COLO668 (cell line): ENCODE results near the gene AP1AR.
"Not testable (repeated sequence)": the region's sequence is repeated elsewhere in the genome, so short reads cannot be mapped to it uniquely, and the experiment has no call there.

ENCODE experiments used
- DNase-seq: peaks from one replicate; lab custom pipeline; 2025; ENCODE audit not compliant: unreplicated experiment; lab: John Stamatoyannopoulos, UW

AP1AR gene

GRCh38 chr4:112277705-112278448 is 46.3 kb downstream of the AP1AR start:
- DNase-seq = no peak

DNA sequence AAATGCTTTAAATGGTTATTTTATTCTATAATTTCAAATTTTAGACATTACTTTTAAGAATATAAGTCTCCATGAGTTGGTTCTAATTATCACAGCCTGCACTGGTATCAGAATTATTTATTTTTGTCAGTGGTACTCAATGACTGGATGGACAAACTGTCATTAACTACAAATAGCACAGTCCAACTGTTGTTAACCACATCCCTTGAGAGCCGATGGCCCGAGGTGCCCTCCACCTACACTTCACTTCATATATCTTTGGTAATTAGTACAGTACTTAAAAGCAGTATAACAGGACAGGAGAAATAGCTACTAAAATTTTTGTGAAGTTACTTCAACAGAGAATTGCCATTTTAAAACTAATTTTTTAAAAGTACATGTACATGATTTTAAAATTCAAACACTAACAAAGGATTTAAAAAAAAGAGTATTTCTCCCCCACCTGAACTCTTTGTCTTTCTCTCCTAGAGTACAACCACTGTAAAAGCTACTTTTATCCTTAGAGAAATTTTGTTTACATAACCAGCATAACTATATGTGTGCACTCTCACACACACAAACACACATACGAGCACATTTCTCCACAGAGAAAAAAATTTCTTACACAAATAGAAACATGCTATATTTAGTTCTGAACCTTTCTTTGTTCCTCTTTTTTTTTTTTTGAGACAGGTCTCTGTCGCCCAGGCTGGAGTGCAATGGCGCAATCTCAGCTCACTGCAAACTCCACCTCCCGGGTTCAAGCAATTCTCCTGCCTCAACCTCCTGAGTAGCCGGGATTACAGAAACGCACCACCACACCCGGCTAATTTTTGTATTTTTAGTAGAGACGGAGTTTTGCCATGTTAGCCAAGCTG is 47.7 kb downstream of the AP1AR start:
- DNase-seq = no peak

DNA sequence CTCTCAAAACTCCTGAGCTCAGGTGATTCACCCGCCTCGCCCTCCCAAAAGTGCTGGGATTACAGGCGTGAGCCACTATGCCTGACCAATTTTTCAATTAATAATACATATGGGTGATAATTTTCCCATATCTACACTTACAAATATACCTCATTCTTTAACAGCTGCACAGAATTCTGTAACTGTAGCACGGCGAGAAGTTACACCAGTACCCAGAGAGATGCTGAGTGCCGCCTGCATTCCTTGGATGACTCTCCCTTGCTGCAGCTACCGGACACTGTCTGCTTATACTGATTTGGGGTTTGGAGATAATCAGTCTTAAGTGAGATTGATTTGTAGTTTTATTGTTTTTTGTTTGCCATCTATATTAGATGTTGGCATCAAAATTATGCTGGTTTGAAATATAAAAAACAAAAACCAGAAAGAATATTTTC is 48.3 kb downstream of the AP1AR start:
- no peak for DNase-seq

DNA sequence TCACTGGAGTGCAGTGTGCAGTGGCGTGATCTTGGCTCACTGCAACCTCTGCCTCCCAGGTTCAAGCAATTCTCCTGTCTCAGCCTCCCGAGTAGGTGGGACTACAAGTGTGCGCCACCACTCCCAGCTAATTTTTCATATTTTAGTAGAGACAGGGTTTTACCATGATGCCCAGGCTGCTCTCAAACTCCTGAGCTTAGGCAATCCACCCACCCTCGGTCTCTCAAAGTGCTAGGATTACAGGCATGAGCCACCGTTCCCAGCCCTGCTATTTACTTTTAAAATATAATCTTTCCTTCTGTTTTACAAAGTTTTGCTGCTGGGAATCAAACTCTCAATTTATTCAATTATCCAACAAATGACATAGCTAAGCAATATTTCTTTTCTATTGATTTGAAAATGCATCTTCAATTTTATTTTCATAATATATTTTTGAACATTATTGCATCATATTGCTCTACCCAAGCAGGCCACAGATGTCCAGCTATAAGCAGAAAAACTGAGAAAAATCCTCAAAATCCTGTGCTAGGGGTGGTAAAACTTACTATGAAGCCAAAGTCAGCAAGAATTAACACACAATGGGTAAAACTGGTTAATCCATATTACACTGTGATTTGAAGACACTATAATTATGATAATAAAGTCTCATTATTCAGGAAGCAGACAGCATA is 48.9 kb downstream of the AP1AR start:
- no peak for DNase-seq

DNA sequence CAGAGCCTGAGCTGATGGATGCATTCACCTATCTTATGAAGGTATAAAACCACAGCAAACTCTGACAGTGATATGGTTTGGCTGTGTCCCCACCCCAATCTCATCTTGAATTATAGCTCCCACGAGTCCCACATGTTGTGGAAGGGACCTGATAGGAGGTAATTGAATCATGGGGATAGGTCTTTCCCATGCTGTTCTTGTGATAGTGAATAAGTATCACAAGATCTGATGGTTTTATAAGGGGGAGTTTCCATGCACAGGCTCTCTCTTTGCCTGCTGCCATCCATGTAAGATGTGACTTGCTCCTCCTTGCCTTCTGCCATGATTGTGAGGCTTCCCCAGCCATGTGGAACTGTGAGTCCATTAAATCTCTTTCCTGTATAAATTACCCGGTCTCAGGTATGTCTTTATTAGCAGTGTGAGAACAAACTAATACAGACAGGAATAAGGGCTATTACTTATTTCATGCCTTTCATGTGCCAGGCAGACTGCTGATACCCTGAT is 50.4 kb downstream of the AP1AR start:
- DNase-seq = not testable (repeated sequence)

- DNase-seq = no peak
Measured at GRCh38 chr4:112282860-112283667, 51.5 kb downstream of the AP1AR start.

- DNase-seq = peak; percentile 21
Measured at GRCh38 chr4:112284166-112284565, 52.6 kb downstream of the AP1AR start.

GRCh38 chr4:112284662-112285411 is 53.2 kb downstream of the AP1AR start:
- peak; percentile 31 for DNase-seq

DNA sequence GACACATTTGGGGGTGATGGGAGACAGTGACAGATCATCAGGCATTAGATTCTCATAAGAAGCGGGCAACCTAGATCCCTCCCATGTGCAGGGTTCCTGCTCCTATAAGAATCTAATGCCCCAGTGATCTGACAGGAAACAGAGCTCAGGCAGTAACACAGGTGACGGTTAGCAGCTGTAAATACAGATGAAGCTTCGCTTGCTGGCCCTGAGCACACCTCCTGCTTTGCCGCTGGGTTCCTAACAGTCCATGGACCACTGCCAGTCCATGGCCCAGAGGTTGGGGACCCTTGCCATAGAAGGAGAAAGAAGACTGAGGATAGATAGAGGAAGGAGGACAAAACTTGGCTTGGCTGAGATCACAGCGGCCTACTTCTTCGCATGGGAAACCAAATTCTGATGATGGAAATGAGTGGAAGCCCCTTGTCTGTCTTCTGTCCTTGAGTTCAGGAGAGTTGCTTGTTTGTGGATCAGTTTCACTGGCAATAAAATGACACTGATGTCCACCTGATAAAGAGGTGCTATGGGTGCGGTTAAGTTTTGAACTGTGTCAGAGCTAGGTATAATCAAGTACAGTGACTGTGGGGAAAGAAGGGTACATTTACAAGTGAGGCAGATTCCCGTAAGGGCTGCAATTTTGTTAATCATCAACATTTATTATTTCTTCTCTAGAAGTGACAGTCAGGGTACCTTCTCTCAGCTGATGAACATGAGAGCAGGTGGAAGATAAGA is 55.8 kb downstream of the AP1AR start:
- no peak for DNase-seq

- no peak for DNase-seq
Measured at GRCh38 chr4:112288455-112288854, 56.9 kb downstream of the AP1AR start.

- no peak for DNase-seq
Measured at GRCh38 chr4:112289407-112290253, 58.0 kb downstream of the AP1AR start.

DNA sequence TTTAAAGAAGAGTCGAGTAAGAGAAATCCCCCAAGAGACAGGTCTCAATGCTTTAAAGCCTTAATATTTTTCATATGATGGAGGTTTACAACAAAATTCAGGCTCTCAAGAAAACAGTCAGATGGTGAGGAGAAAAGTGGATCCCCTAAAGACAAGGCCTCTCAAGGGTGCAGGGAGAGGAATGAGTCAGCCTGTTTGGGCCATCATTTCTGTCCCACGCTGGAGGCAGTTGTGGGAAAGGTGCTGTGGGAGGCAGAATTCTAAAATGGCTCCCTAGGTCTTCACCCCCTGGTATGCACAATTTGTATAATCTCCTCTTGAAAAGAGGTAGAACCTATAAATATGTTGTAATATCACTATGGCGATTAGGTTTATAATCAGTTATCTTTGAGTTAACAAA is 58.8 kb downstream of the AP1AR start:
- no peak for DNase-seq

DNA sequence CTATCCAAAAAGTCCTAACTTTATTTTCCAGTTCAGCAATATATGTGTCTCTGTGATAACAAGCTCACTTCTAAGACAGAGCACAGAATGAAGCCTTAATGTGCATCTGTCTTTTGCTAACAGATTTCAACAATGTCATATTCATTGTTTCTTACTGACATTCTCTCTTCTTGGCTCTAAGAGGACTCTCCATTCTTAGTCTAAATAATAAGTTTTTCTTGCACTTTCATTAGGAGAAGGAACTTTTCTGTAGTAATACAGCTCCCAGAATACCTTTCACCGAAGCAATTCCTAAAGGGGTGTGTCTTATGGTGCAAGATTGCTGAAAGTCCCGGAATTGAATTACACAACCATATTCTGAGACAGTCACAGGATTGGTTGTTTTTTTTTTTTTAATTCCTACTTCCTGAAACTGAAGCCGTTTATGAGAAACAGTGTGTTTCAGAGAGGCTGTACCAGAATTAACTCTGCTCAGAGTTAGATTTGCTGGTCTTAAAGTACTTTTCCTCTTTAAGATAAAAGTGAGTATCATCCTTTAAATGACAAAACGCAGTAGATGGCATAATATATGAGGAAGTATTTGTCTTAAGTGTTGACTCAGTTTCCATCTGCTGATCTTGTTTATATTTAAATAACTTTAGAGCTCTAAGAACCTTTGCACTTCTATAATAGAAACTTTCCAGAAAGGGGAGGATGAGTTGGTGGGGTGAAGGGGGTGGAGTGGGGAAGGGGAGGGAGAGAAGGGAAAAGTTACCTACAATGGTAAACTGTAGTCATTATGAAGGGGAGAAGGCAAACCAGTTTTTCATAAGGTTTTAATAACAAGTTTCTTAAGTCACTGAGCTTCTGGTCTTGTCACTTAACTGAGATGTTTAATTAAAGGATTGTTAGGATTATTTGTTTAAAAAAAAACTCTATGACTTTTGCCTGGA is 65.6 kb downstream of the AP1AR start, which contains the start of gene ALPK1:
ALPK1 (plus strand) TSS at position 421 of the 932 bp plus-strand sequence.
- no peak for DNase-seq

DNA sequence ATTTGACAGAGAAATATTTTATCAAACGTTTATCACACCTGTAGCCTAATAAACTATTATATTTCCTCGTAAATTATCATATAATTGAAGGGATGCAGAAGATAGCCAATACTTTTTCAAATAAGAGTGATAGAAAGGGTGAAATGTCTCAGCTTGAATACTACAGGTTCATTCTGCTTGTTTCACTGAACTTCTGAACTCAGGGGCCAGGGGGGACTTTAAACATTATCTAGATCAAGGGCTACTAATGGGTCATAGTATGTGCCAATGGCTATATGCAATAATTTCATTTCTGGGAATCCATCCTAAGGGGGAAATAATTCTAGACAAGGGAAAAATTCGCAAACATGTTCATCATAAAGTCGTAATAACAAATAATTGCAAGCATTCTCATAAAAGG is 68.1 kb downstream of the AP1AR start:
- no peak for DNase-seq

- DNase-seq = no peak
Measured at GRCh38 chr4:112302320-112303274, 71.0 kb downstream of the AP1AR start.

- DNase-seq = not testable (repeated sequence)
Measured at GRCh38 chr4:112305477-112305876, 73.9 kb downstream of the AP1AR start.
